Psoas muscle (tissue), 8 donors: ENCODE results near the gene UBA1. TPM values are rescaled to one million over a fixed set of nuclear protein-coding genes. Genes with fewer than 3 reads are reported as not detected.

Source experiments
- ATAC-seq, 4 donors: fragments of 200-7000 bp; cut with Tn5 transposase; one replicate each; pipeline ENCODE4 v1.9.1; 2020; ENCODE audit warnings: moderate library complexity in 3 of 4, mild to moderate bottlenecking in 2 of 4
- DNase-seq, 2 donors: peaks; one replicate each; pipeline ENCODE4 v3.0.0-alpha.2; 2020
- H3K27ac ChIP-seq: fragments of 200-600 bp; one replicate; pipeline ENCODE4 v1.8.0; 2022
- H3K27me3 ChIP-seq, 3 donors: fragments of 200-600 bp in 1 of 3; one replicate each; pipeline versions ENCODE4 v1.6.1 to v1.8.0; 2013 to 2022; ENCODE audit warnings: low read length in 2 of 3, mild to moderate bottlenecking in 2 of 3, moderate library complexity in 1 of 3; ENCODE audit not compliant: insufficient read depth in 3 of 3
- H3K36me3 ChIP-seq, 2 donors: fragments of 200-600 bp in 1 of 2; one replicate each; pipeline versions ENCODE4 v1.6.1 to v1.8.0; 2013 to 2022; ENCODE audit warnings: low read depth in 1 of 2, mild to moderate bottlenecking in 1 of 2, moderate library complexity in 1 of 2; ENCODE audit not compliant: insufficient read depth in 1 of 2
- H3K4me1 ChIP-seq: fragments of 200-600 bp; one replicate; pipeline ENCODE4 v1.8.0; 2022
- H3K4me3 ChIP-seq: fragments of 200-600 bp; one replicate; pipeline ENCODE4 v1.8.0; 2022; ENCODE audit warnings: mild to moderate bottlenecking
- H3K9me3 ChIP-seq: fragments of 200-600 bp; one replicate; pipeline ENCODE4 v1.8.0; 2022
- CTCF ChIP-seq: fragments of 200-600 bp; IDR thresholded peaks from one replicate; pipeline ENCODE4 v1.8.0; 2022; ENCODE audit warnings: antibody characterized with exemption
- WGBS, 3 donors: extraction: QIAGEN DNeasy Blood & Tissue Kit; methylation state at CpG; one replicate each; pipeline versions ENCODE4 v1.1.6 to v1.1.7; 2013; 5-methylcytosine and 5-hydroxymethylcytosine counted together
- intact Hi-C, 2 donors: fragments of 100-400 bp; cut with DNase I; formaldehyde crosslinking; loops; one replicate each; pipeline versions ENCODE4 v1.11.0 to v1.14.2; 2022
- polyA plus RNA-seq, 3 donors: library from polyadenylated mRNA; stranded (reverse); fragments of 200-250 nt; gene quantifications; one replicate each; pipeline ENCODE4 v1.2.3, GENCODE V29; 2013
- total RNA-seq, 4 donors: library from RNA; stranded (reverse); fragmentation: NEBNext Ultra II Directional in 2 of 4; extraction: Animal tissue kit (Norgen Biotek cat#: 25700) in 2 of 4; gene quantifications; one replicate each; pipeline versions ENCODE4 v1.2.1 to v1.2.4, GENCODE V29; 2021 to 2023
- donor health status: healthy with polysubstance abuse.
- donor health status: DM: no; HTN: no; CAD: no; lungs with moderate emphysema.
- donor health status: Bipolar disorder and iron deficiency.
- donor health status: healthy.
- donor health status: DM: yes; HTN: yes; CAD: no.
- donor health status: DM: no; HTN: no; CAD: no.
- donor health status: DM: no; HTN: no; CAD: no.
- donor health status: DM: yes; HTN: yes; CAD: no.

Gene UBA1
- total and polyA plus RNA-seq, 7 donors, result 96.2 to 230 (median 145) TPM

GRCh38 chrX:47145395-47146120, 48.1 kb upstream of the UBA1 start:
- TF ChIP-seq CTCF, result no peak
- Histone ChIP-seq H3K36me3 (peaks cover 0 to 5% of the 10 kb centered on the region in 2 donors), H3K27me3 (no peaks in the 10 kb centered on the region), H3K27ac (peak overlapping the region; percentile 91), H3K4me1 (peaks cover 4% of the 10 kb centered on the region), H3K9me3 (no peaks in the 10 kb centered on the region), H3K4me3 (peak overlapping the region; percentile 76)
- ATAC-seq (peak; percentile 18 to 46 (median 30)), DNase-seq (no peak)
- WGBS, 3 donors, result 0 to 46% (median 1%) methylated on average over 9 to 39 of the region's 39 CpGs
- intact Hi-C loops, result loop anchor here in 1 of 2 donors (10.0 kb wide), 1 partner anchor 509 kb away; the partner anchor contains the start of genes ELK1 and UXT

DNA sequence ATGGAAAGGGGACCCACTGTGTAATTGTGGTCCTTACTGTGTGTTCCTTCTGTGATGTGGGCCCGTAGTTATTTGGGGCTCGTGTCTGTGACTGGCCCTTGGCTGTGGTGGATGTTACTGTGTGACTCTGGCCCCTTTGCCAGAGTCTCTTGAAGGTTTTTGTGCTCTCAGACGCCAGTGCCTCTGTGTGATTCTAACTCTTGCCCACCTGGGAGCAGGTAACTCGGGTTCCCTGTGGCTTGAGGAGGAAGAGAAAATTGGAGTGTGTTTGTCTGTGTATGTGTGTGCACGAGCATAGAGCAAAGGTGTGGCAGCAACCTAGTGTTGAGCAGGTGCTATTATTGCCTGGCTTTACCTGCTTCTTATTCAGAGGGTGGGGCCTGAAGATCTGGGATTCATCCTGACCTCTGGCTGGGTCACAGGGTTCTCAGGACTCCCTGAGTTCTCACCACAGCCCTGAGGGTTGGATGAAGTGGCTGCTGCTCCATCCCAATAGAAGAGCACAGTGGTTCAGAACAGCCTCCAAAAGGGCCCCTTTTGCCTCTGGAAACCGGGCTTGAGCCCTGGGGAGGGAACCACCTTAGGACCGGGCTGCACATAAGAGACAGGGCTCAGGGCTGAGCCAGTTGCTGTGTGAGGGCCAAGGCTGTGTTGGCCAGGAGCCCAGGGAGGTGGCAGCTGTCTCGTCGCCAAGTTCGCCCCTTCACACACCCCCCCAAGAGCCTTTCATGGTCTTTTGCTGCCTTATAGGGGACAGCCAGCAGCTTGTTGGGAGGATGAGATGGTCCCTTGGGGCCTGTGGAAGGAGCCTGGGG, 47.3 kb upstream of the UBA1 start:
- ATAC-seq (no peak), DNase-seq (no peak)
- peak overlapping the region; percentile 91 for H3K27ac ChIP-seq
- intact Hi-C loops, result loop anchor here in 1 of 2 donors (10.0 kb wide), 1 partner anchor 508 kb away; the partner anchor contains the start of genes ELK1 and UXT
- peaks cover 4% of the 10 kb centered on the region for H3K4me1 ChIP-seq
- no peaks in the 10 kb centered on the region for H3K27me3 ChIP-seq
- no peak for TF ChIP-seq CTCF
- WGBS, 3 donors, result 2 to 33% (median 5%) methylated on average over 6 to 10 of the region's 10 CpGs
- H3K9me3 ChIP-seq, result no peaks in the 10 kb centered on the region
- H3K36me3 ChIP-seq, result no peaks in the 10 kb centered on the region
- peak overlapping the region; percentile 76 for H3K4me3 ChIP-seq

DNA sequence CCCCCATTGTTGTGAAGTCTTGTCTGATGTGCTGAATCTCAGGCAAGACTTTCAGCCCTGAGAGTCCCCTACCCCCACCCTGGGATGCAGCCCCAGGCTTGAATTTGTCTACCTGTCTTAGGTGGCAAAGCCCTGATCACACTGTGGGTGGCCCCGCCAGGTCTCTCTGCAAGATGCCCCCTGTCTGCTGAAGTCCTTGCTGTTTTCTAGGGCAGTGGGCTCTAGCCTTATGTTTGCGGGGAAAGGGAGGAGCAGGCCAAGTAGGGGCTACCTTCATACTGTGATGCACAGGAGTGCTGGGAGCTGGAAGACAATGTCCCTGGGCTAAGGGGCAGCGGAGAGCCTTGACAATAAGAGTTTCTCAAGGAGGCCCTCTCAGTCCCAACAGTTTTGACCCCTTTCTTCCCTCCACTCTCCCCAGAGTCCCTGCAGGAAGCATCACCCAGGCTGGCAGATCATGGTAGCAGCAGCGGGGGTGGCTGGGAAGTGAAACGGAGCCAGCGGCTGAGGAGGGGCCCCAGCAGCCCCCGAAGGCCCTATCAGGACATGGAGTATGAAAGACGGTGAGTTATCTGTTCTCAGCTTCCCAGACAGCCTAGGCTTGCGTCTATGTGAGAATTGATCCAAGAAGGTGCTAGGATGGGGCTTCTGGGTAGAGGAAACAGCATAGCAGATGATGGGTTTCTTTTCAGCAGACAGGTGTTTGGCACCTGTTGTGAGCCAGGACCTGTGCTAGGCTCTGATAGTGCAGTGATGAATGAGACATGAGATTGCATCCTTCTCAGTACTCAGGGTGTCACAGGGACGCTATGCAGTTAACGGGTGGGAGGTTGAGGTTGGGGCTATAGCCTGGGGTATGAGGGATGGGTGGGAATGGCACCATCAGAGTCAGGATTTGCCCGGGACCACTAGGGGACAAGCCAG, 46.4 kb upstream of the UBA1 start:
- peaks cover 4% of the 10 kb centered on the region for H3K4me1 ChIP-seq
- intact Hi-C loops, result loop anchor here in 1 of 2 donors (10.0 kb wide), 1 partner anchor 508 kb away; the partner anchor contains the start of genes ELK1 and UXT
- no peak overlapping the region for H3K27ac ChIP-seq
- ATAC-seq (no peak), DNase-seq (no peak)
- no peaks in the 10 kb centered on the region for H3K27me3 ChIP-seq
- H3K36me3 ChIP-seq, result no peaks in the 10 kb centered on the region
- 74 to 79% (median 79%) methylated on average over 12 of the region's 12 CpGs for WGBS, 3 donors
- H3K9me3 ChIP-seq, result no peaks in the 10 kb centered on the region
- TF ChIP-seq CTCF, result no peak
- H3K4me3 ChIP-seq, result peak overlapping the region; percentile 76

DNA sequence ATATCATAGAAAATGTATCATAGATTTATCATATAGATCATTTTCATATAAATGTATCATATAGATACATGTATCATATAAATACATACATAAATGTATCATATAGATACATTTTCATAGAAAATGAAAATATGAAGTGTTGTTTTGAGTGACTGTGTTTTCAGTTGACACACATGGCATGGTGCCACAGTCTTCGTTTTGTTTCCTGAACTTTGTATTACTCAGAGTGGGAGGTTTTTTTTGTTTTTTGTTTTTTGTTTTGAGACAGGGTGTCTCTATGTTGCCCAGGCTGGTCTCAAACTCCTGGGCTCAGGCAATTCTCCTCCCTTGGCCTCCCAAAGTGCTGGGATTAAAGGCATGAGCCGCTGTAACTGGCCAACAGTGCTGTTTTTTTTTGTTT, 44.7 kb upstream of the UBA1 start:
- no peak overlapping the region for H3K27ac ChIP-seq

More for the DNA sequence above, 44.7 kb upstream of the UBA1 start:
- intact Hi-C loops, result loop anchor here in 1 of 2 donors (10.0 kb wide), 1 partner anchor 506 kb away; the partner anchor contains the start of genes ELK1 and UXT
- Histone ChIP-seq H3K9me3 (no peaks in the 10 kb centered on the region), H3K27me3 (no peaks in the 10 kb centered on the region), H3K4me1 (no peaks in the 10 kb centered on the region), H3K36me3 (peaks cover 0 to 6% of the 10 kb centered on the region in 2 donors), H3K4me3 (no peak overlapping the region)
- DNase-seq (no peak), ATAC-seq (no peak)
- TF ChIP-seq CTCF, result no peak
- WGBS, 3 donors, result 48 to 59% (median 54%) methylated on average over 2 of the region's 2 CpGs
